H1 (cell line): ENCODE data around the gene MOB4. TPM values are rescaled to one million over a fixed set of nuclear protein-coding genes. Genes with fewer than 3 reads are reported as not detected.

Experiments used
- CTCF ChIA-PET: fragments of 300-600 bp; sonication (Branson Sonifier 250); formaldehyde crosslinking; loops from one replicate; lab custom pipeline; 2021; ENCODE audit not compliant: partially characterized antibody; lab: Charles Lee
- POLR2A ChIA-PET: fragments of 300-600 bp; sonication (Branson Sonifier 250); formaldehyde crosslinking; loops from one replicate; lab custom pipeline; 2021; ENCODE audit warnings: inconsistent platforms; ENCODE audit not compliant: partially characterized antibody; lab: Charles Lee
- DNase-seq, 2 experiments: peaks; one replicate each; pipeline versions ENCODE4 v3.0.0 to v3.0.0-alpha.2; 2010 to 2022; ENCODE audit warnings: low spot score in 2 of 2, low read depth in 1 of 2, mixed read lengths in 1 of 2
- FAIRE-seq: peaks from 2 replicates; lab custom pipeline; 2011; peaks lifted over from hg19 to GRCh38; lab: Jason Lieb, UNC
- H2AFZ ChIP-seq: 2 replicates; pipeline ENCODE4 v1.8.1; 2012; ENCODE audit warnings: low read length, inconsistent platforms
- H2AK5ac ChIP-seq: 2 replicates; pipeline ENCODE4 v1.6.1; 2013; ENCODE audit warnings: low read depth, low read length
- H2BK120ac ChIP-seq: replicated peaks from 2 replicates; pipeline ENCODE3; 2013; ENCODE audit warnings: low read depth, low read length, inconsistent platforms
- H2BK12ac ChIP-seq: 2 replicates; pipeline ENCODE4 v1.6.1; 2013; ENCODE audit warnings: low read depth, low read length
- H2BK15ac ChIP-seq: 2 replicates; pipeline ENCODE4 v1.6.1; 2013; ENCODE audit warnings: low read length
- H2BK20ac ChIP-seq: 2 replicates; pipeline ENCODE4 v1.6.1; 2013; ENCODE audit warnings: low read length
- H2BK5ac ChIP-seq: 2 replicates; pipeline ENCODE4 v1.6.1; 2013; ENCODE audit warnings: low read depth, low read length
- H3K14ac ChIP-seq: 2 replicates; pipeline ENCODE4 v1.6.1; 2013; ENCODE audit warnings: inconsistent platforms; ENCODE audit not compliant: insufficient read length
- H3K18ac ChIP-seq: 2 replicates; pipeline ENCODE4 v1.6.1; 2013; ENCODE audit warnings: low read length; ENCODE audit errors: extremely low read depth
- H3K23ac ChIP-seq: 2 replicates; pipeline ENCODE4 v1.6.1; 2013; ENCODE audit warnings: inconsistent platforms; ENCODE audit not compliant: insufficient read length
- H3K23me2 ChIP-seq: 2 replicates; pipeline ENCODE4 v1.6.1; 2013; ENCODE audit warnings: low read depth, low read length
- H3K27ac ChIP-seq: 2 replicates; pipeline ENCODE4 v1.6.1; 2011; ENCODE audit warnings: low read depth, low read length, inconsistent platforms
- H3K27me3 ChIP-seq, 4 experiments: replicated peaks in 1 of 4; 1 replicate in 1 of 4; 2 replicates in 3 of 4; pipeline versions ENCODE4 v1.6.1 to v1.8.1; 2011 to 2013; ENCODE audit warnings: low read length in 3 of 4, mild to moderate bottlenecking in 3 of 4, inconsistent platforms in 2 of 4, mixed read lengths in 2 of 4, moderate library complexity in 1 of 4; ENCODE audit not compliant: control insufficient read depth in 3 of 4, insufficient read depth in 3 of 4; ENCODE audit errors: extremely low read depth in 1 of 4
- H3K36me3 ChIP-seq, 4 experiments: 2 replicates each; pipeline versions ENCODE4 v1.6.1 to v1.8.1; 2011 to 2013; ENCODE audit warnings: mild to moderate bottlenecking in 4 of 4, low read length in 3 of 4, moderate library complexity in 2 of 4, control low read depth in 1 of 4, inconsistent platforms in 1 of 4; ENCODE audit not compliant: insufficient read depth in 4 of 4, control insufficient read depth in 2 of 4
- H3K4ac ChIP-seq: replicated peaks from 2 replicates; pipeline ENCODE3; 2013; ENCODE audit warnings: low read length, low read depth, mixed read lengths, inconsistent platforms; ENCODE audit not compliant: insufficient read length
- H3K4me1 ChIP-seq, 4 experiments: replicated peaks in 1 of 4; 1 replicate in 1 of 4; 2 replicates in 3 of 4; pipeline versions ENCODE4 v1.6.1 to v1.8.1; 2011 to 2013; ENCODE audit warnings: low read length in 3 of 4, inconsistent platforms in 2 of 4, mixed read lengths in 1 of 4; ENCODE audit not compliant: insufficient read depth in 4 of 4, control insufficient read depth in 3 of 4
- H3K4me2 ChIP-seq, 2 experiments: 2 replicates each; pipeline versions ENCODE4 v1.6.1 to v1.8.1; 2011 to 2013; ENCODE audit warnings: low read depth in 2 of 2, low read length in 2 of 2, control low read depth in 1 of 2, inconsistent platforms in 1 of 2, mild to moderate bottlenecking in 1 of 2; ENCODE audit not compliant: insufficient read depth in 1 of 2
- H3K4me3 ChIP-seq, 4 experiments: fragments of 200-600, 300-600 bp in 1 of 4; sonication (generic), shearing (Covaris generic), sonication (Bioruptor Twin) in 1 of 4; 2 replicates each; pipeline versions ENCODE4 v1.5.1 to v1.8.1; 2011 to 2016; ENCODE audit warnings: low read length in 4 of 4, low read depth in 3 of 4, control low read depth in 2 of 4, inconsistent platforms in 2 of 4, mild to moderate bottlenecking in 2 of 4, mixed read lengths in 1 of 4, moderate library complexity in 1 of 4; ENCODE audit not compliant: insufficient read depth in 2 of 4; ENCODE audit errors: extremely low read depth in 1 of 4
- H3K56ac ChIP-seq: replicated peaks from 2 replicates; pipeline ENCODE3; 2013; ENCODE audit warnings: low read depth, mild to moderate bottlenecking, mixed read lengths, low read length, inconsistent platforms; ENCODE audit not compliant: insufficient read length
- H3K79me1 ChIP-seq: 2 replicates; pipeline ENCODE4 v1.6.1; 2013; ENCODE audit warnings: low read depth, low read length, control low read depth
- H3K79me2 ChIP-seq, 2 experiments: 2 replicates each; pipeline versions ENCODE4 v1.6.1 to v1.8.1; 2012 to 2013; ENCODE audit warnings: low read length in 2 of 2, mild to moderate bottlenecking in 2 of 2, inconsistent platforms in 1 of 2; ENCODE audit not compliant: insufficient read depth in 2 of 2, control insufficient read depth in 1 of 2
- H3K9ac ChIP-seq, 4 experiments: replicated peaks in 1 of 4; 1 replicate in 1 of 4; 2 replicates in 3 of 4; pipeline versions ENCODE4 v1.6.1 to v1.8.1; 2011 to 2013; ENCODE audit warnings: low read depth in 3 of 4, low read length in 3 of 4, control low read depth in 2 of 4, mild to moderate bottlenecking in 2 of 4, moderate library complexity in 2 of 4, inconsistent platforms in 1 of 4; ENCODE audit errors: extremely low read depth in 1 of 4
- H3K9me3 ChIP-seq, 2 experiments: 2 replicates each; pipeline versions ENCODE4 v1.6.1 to v1.8.1; 2012 to 2013; ENCODE audit warnings: mild to moderate bottlenecking in 2 of 2, moderate library complexity in 2 of 2, control low read depth in 1 of 2, inconsistent platforms in 1 of 2, low read depth in 1 of 2, low read length in 1 of 2, mixed read lengths in 1 of 2; ENCODE audit not compliant: insufficient read depth in 2 of 2
- H4K20me1 ChIP-seq, 2 experiments: replicated peaks in 1 of 2; 2 replicates each; pipeline versions ENCODE3 to v1.8.1; 2011 to 2013; ENCODE audit warnings: inconsistent platforms in 2 of 2, low read length in 2 of 2, mild to moderate bottlenecking in 1 of 2; ENCODE audit not compliant: insufficient read depth in 2 of 2, control insufficient read depth in 1 of 2
- H4K5ac ChIP-seq: 2 replicates; pipeline ENCODE4 v1.6.1; 2013; ENCODE audit warnings: low read length, low read depth, mixed read lengths, inconsistent platforms; ENCODE audit not compliant: insufficient read length
- H4K8ac ChIP-seq: 2 replicates; pipeline ENCODE4 v1.8.0; 2013; ENCODE audit warnings: mild to moderate bottlenecking, moderate library complexity, low read length, inconsistent platforms; ENCODE audit not compliant: insufficient read depth; ENCODE audit errors: extremely low read depth
- H4K91ac ChIP-seq: replicated peaks from 2 replicates; pipeline ENCODE3; 2013; ENCODE audit warnings: low read length, mixed read lengths, inconsistent platforms; ENCODE audit not compliant: insufficient read length
- CHD1 ChIP-seq: IDR thresholded peaks from 2 replicates; pipeline ENCODE4 v1.6.1; 2012; ENCODE audit warnings: low read depth, low read length, improper control_type of control experiment
- CTBP2 ChIP-seq: IDR thresholded peaks from 2 replicates; pipeline ENCODE4 v1.7.0; 2011; ENCODE audit warnings: borderline replicate concordance, mild to moderate bottlenecking, moderate library complexity, mixed read lengths, low read length; ENCODE audit not compliant: insufficient read depth, insufficient read length
- EP300 ChIP-seq, 2 experiments: IDR thresholded peaks; 1 replicate in 1 of 2; 2 replicates in 1 of 2; pipeline ENCODE4 v1.6.1; 2011 to 2012; ENCODE audit warnings: low read depth in 2 of 2, low read length in 2 of 2, mild to moderate bottlenecking in 2 of 2, borderline replicate concordance in 1 of 2, inconsistent platforms in 1 of 2, moderate library complexity in 1 of 2
- JUN ChIP-seq: IDR thresholded peaks from 2 replicates; pipeline ENCODE4 v1.6.1; 2011; ENCODE audit warnings: low read depth, mild to moderate bottlenecking, improper control_type of control experiment, low read length
- KDM1A ChIP-seq: fragments of 200-600, 300-600 bp; sonication (generic); IDR thresholded peaks from 2 replicates; pipeline ENCODE4 v1.7.1; 2016; ENCODE audit warnings: mild to moderate bottlenecking, low read length, borderline replicate concordance
- KDM5A ChIP-seq: fragments of 200-600 bp; IDR thresholded peaks from 2 replicates; pipeline ENCODE4 v1.7.1; 2012; ENCODE audit warnings: mild to moderate bottlenecking, low read length, inconsistent platforms, mixed read lengths
- RBBP5 ChIP-seq: IDR thresholded peaks from 2 replicates; pipeline ENCODE4 v1.7.1; 2012; ENCODE audit warnings: low read depth, mild to moderate bottlenecking, inconsistent platforms, low read length, moderate library complexity, borderline replicate concordance
- RFX5 ChIP-seq: IDR thresholded peaks from 2 replicates; pipeline ENCODE4 v1.6.1; 2011; ENCODE audit warnings: low read depth, low read length, improper control_type of control experiment, borderline replicate concordance
- SIN3A ChIP-seq, 2 experiments: IDR thresholded peaks in 1 of 2; conservative IDR thresholded peaks in 1 of 2; 2 replicates each; pipeline ENCODE4 v1.6.1; 2011 to 2012; ENCODE audit warnings: low read length in 2 of 2, improper control_type of control experiment in 1 of 2, low read depth in 1 of 2, mild to moderate bottlenecking in 1 of 2
- SP4 ChIP-seq: IDR thresholded peaks from 2 replicates; pipeline ENCODE4 v1.6.1; 2012; ENCODE audit warnings: low read length, inconsistent platforms
- USF2 ChIP-seq: IDR thresholded peaks from 2 replicates; pipeline ENCODE4 v1.6.1; 2011; ENCODE audit warnings: low read length, improper control_type of control experiment
- WGBS, 2 experiments: shearing (Covaris generic) in 1 of 2; methylation state at CpG; one replicate each; pipeline versions ENCODE4 v1.1.6 to v1.1.7; 2013 to 2015; ENCODE audit warnings: low lambda C conversion rate in 2 of 2, mixed read lengths in 2 of 2, inconsistent platforms in 1 of 2, low coverage in 1 of 2, missing lambda C conversion rate in 1 of 2; ENCODE audit not compliant: insufficient replicate concordance in 2 of 2, insufficient coverage in 1 of 2, insufficient read length in 1 of 2; ENCODE audit errors: extremely low coverage in 1 of 2, missing lambda C conversion rate in 1 of 2; 5-methylcytosine and 5-hydroxymethylcytosine counted together
- polyA plus RNA-seq, 7 experiments: library from polyadenylated mRNA; depleted of rRNA in 3 of 7; stranded (reverse) in 5 of 7; unstranded in 2 of 7; fragments of >200 nt in 5 of 7; fragments of 200-250 nt in 2 of 7; gene quantifications; 1 replicate in 5 of 7; 2 replicates in 1 of 7; 4 replicates in 1 of 7; pipeline versions ENCODE4 v1.2.1 to v1.2.3, GENCODE V29; 2011 to 2013; ENCODE audit warnings: missing spikeins in 2 of 7, mixed read lengths in 2 of 7
- total RNA-seq: library from RNA; stranded (reverse); fragmentation: NEBNext Ultra II Directional; extraction: Animal tissue kit (Norgen Biotek cat#: 25700); gene quantifications from 2 replicates; pipeline ENCODE4 v1.2.1, GENCODE V29; 2021

Gene MOB4
- total and polyA plus RNA-seq, 2 of the 8 experiments (the other 6 are each of a cell fraction or from before 2014, with no cell fraction given) = 51.5 to 54.2 TPM

DNA sequence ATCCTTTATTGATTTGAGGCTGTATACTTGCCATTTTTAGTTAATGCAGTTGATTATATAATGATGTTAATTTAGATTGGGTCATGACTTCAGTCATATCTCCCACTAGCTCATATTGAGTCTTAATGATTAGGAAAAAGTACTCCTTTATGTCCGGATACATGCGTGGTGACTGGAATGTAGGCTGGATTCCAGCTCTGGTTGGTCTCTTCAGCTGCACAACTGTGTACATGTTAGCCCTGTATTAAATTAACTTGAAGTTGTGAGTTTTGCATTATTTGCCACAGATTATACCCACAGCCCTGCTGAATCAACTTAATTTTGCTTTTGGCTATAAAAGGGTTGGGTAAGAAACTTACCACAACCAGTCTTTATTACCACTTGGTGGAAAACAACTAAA is 22.5 kb downstream of the MOB4 start:
- Histone ChIP-seq H4K20me1 (peaks cover 0 to 3% of the 10 kb centered on the region in 2 experiments), H3K56ac (no peak overlapping the region), H2BK120ac (no peak overlapping the region), H3K4me1 (no peaks in the 10 kb centered on the region), H3K79me1 (no peaks in the 10 kb centered on the region; the same call in 1 of the 2 replicates), H3K9ac (no peak overlapping the region), H3K27ac (no peak overlapping the region), H3K9me3 (no peaks in the 10 kb centered on the region), H4K8ac (no peak overlapping the region), H4K5ac (no peak overlapping the region), H3K23ac (no peak overlapping the region), H4K91ac (no peak overlapping the region), H2BK12ac (no peak overlapping the region), H2BK15ac (no peak overlapping the region), H3K4ac (no peak overlapping the region), H3K14ac (no peak overlapping the region), H2AFZ (no peak overlapping the region), H3K18ac (no peak overlapping the region), H3K4me3 (no peak overlapping the region), H3K27me3 (no peaks in the 10 kb centered on the region), H3K4me2 (no peak overlapping the region), H2BK20ac (no peak overlapping the region), H2BK5ac (no peak overlapping the region), H3K23me2 (no peaks in the 10 kb centered on the region)
- POLR2A ChIA-PET = interaction anchor here (0.8 kb wide), 1 partner anchor 37 kb away, joined by 3 read pairs; no protein-coding TSS in a partner anchor
- 97% methylated on average over 2 of the region's 2 CpGs; no CpG with 5 or more reads in 1 of the 2 experiments for WGBS, 2 experiments
- no peak for FAIRE-seq
- DNase-seq = no peak
- CTCF ChIA-PET = no interaction called here
- TF ChIP-seq SP4 (no peak), RFX5 (no peak), RBBP5 (no peak), CHD1 (no peak), SIN3A (conservative IDR thresholded peaks at IDR 0.05 in 1 of 2, IDR thresholded peaks at IDR 0.05 in 1 of 2; ENCODE audit: low read depth in 1 of 2, low read length in 2 of 2) (no peak), USF2 (no peak), EP300 (IDR thresholded peaks at IDR 0.05; ENCODE audit: borderline replicate concordance in 1 of 2, low read depth in 2 of 2, low read length in 2 of 2) (no peak), CTBP2 (no peak), KDM1A (no peak), JUN (no peak), KDM5A (no peak)
- TF ChIP-seq, all 59 proteins: peak for 0
- peaks cover 0 to 32% of the 10 kb centered on the region in 2 experiments; a peak in 3 of 4 replicates for H3K79me2 ChIP-seq
- no peak overlapping the region for H2AK5ac ChIP-seq
- H3K36me3 ChIP-seq = peaks cover 2 to 46% (median 24%) of the 10 kb centered on the region in 4 experiments; a peak in 6 of 8 replicates
